Astrocyte of the spinal cord (primary cell): Measurements from ENCODE around the gene TRIO.

Source experiments
- DNase-seq: peaks from one replicate; pipeline ENCODE4 v3.0.0; 2011; ENCODE audit warnings: low read depth, low spot score
- H3K4me3 ChIP-seq: 2 replicates; pipeline ENCODE4 v1.5.1; 2011; ENCODE audit warnings: low read depth, mild to moderate bottlenecking, low read length, moderate library complexity
- in situ Hi-C: cut with HindIII; loops from 2 replicates; pipeline ENCODE4 v1.10.0; 2017; ENCODE audit warnings: low sequenced_read_pairs
- TF ChIP-seq, protein P1 (sequence below): IDR thresholded peaks from 2 replicates; pipeline ENCODE4 v1.5.1; 2012; ENCODE audit warnings: low read depth, mild to moderate bottlenecking, low read length, inconsistent platforms

TRIO gene

DNA sequence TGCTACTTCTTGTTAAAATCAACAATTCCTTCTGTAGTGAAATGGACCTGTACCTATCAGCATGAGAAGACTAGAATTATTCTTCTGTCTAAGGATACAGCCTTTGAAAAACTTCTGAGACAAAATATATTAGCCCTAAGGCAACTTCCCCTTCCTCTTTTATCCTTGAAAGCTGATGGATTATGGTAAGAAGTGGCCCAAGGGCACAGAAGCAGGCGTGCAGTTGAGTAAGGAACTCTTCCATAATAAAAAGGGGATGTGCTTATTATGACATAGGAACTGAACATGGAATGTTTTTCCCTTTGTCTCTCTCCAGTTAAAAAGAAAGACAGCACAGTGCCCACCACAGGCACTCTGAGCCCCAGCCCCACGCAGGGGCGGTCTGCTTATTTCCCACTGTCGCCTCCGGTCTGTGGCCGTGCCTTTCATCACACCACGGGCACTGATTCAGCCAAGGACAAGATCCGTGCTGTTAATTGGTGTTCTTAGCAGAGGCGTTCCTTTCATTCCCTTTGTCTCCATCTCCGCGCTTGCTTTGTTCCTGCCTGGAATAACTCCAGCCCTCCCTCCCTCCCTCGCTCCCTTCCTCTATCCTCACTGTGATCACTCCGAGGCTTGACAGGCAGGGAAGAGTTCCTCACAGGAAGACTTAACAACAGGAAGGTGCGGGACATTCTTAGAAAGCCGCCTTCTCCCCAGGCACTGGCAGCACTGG lies 302.6 kb downstream of the TRIO start:
- H3K4me3 ChIP-seq = peak overlapping the region; percentile 23

DNA sequence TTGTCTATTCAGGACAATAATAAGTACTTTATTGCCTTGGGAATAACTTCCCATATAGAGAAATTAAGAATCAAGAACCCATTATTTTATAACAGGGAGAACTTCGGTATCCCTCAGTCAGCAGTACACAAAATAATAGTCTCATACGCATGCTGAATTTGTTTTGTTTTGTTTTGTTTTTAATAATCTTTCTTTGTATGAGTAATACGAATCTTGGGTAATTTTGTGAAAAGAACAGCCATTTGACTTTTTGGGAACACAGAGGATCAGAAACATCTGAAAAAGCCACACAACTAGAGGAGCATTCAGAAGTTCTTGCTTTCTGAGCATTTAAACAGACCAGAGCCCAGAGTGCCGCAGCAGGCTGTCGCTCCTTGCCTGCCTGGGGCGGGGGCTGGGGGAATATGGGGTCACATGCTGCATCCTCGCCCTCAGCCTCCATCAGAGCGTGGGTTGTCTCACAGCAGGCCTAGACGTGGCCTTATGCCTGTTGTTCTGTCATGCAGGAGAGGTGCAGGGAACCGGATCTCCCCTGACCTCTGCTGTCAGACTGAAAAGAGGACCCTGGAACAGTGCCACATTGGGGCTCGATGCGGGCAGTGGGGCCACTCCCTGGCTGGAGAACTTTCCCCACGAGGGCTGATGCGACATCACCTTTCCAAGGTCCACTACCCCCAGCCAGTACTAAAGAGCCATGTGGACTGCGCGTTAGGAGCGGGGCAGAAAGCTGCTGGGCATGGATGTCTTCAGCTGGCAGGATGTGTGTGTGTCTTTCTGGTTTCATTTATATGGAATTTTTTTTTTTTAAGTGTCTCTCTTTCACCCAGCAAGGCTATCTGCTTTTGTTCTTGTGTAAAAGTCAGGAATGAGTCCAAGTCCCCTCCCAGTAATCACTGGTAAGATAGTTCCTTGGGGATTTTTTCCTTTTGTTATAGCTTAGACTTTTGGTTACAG lies 305.1 kb downstream of the TRIO start:
- TF ChIP-seq, protein P1, sequence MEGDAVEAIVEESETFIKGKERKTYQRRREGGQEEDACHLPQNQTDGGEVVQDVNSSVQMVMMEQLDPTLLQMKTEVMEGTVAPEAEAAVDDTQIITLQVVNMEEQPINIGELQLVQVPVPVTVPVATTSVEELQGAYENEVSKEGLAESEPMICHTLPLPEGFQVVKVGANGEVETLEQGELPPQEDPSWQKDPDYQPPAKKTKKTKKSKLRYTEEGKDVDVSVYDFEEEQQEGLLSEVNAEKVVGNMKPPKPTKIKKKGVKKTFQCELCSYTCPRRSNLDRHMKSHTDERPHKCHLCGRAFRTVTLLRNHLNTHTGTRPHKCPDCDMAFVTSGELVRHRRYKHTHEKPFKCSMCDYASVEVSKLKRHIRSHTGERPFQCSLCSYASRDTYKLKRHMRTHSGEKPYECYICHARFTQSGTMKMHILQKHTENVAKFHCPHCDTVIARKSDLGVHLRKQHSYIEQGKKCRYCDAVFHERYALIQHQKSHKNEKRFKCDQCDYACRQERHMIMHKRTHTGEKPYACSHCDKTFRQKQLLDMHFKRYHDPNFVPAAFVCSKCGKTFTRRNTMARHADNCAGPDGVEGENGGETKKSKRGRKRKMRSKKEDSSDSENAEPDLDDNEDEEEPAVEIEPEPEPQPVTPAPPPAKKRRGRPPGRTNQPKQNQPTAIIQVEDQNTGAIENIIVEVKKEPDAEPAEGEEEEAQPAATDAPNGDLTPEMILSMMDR = no peak
- in situ Hi-C loops = no loop called here

More for the DNA sequence above, 302.6 kb downstream of the TRIO start:
- TF ChIP-seq, protein P1 = no peak
- in situ Hi-C loops = no loop called here
- peak; percentile 70 for DNase-seq

DNA sequence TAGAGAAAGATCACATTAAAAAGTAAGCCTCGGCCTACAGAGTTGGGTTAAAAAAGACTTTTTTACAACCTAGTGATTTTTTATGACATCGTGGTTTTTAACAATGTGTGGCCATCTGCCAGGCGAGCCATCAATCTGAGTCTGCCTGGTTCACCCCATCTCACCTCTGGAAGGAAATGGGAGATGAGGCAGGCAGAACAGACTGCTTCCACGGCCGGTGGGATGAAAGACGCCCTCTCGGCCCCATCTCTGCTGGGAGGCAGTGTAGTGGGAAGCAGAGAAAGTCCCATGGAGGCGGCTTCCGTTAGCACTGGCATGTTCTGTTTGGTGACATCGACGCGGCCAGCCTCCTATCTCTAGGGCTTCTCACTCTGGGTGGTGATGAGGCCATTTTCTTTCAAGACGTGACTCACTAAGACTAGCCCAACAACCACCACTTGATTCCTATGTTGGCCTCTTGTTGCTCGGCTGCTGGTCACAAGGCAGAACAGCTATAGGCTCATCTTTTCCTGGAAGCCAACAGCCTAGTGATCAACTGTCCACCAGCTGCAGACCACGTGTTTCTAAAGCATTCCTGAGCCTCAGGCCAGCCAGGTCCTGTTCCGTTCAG lies 306.0 kb downstream of the TRIO start:
- H3K4me3 ChIP-seq = no peak overlapping the region
- TF ChIP-seq, protein P1 = no peak
- in situ Hi-C loops = no loop called here
- peak; percentile 96 for DNase-seq

More for the DNA sequence above, 305.1 kb downstream of the TRIO start:
- peak; percentile 57 for DNase-seq
- no peak overlapping the region for H3K4me3 ChIP-seq

DNA sequence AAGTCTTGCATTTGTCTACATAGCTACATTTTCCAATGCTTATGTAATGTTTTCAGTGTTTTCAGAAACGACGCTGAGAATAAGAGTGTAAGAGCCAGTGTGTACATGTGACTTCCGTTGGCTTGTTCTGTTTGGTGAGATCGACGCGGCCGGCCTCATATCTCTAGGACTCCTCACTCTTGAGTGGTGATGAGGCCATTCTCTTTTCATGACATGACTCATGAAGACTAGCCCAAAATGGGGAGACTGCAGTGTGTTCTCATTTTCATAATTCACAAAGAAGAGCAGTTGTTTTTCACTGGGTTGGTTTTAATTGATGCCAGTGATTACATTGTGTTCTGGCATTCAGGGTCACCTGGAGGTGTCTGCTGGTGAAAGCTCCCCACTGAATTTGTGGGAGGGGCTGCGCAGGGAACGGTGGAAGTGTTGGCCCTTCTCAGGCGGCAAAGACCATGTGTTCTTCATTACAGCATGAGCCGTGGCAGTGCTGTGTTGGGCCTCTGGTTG lies 306.9 kb downstream of the TRIO start:
- DNase-seq = peak; percentile 90
- in situ Hi-C loops = no loop called here
- no peak overlapping the region for H3K4me3 ChIP-seq
- TF ChIP-seq, protein P1 = no peak

GRCh38 chr5:14450742-14451141 lies 307.6 kb downstream of the TRIO start:
- no peak for DNase-seq
- H3K4me3 ChIP-seq = no peak overlapping the region
- TF ChIP-seq, protein P1 = no peak
- in situ Hi-C loops = no loop called here

- in situ Hi-C loops = no loop called here
- H3K4me3 ChIP-seq = no peak overlapping the region
- TF ChIP-seq, protein P1 = no peak
- no peak for DNase-seq
Observed at GRCh38 chr5:14451871-14452270, 308.7 kb downstream of the TRIO start.
